HepG2 (cell line): ENCODE results near the gene DNM3. TPM values are rescaled to one million over a fixed set of nuclear protein-coding genes. Genes with fewer than 3 reads are reported as not detected.
A peak's percentile ranks its signal among the peaks of the same experiment; 100 is the strongest.

ENCODE experiments used
- CC2D1A ChIP-seq: sonication (generic); formaldehyde crosslinking; IDR thresholded peaks from 2 replicates; pipeline ENCODE4 v1.8.1; 2023; ENCODE audit warnings: mild to moderate bottlenecking, missing genetic modification reagents
- FOXJ3 ChIP-seq: sonication (generic); formaldehyde crosslinking; IDR thresholded peaks from 2 replicates; pipeline ENCODE4 v1.4.0; 2020; ENCODE audit warnings: missing genetic modification reagents, mild to moderate bottlenecking, borderline replicate concordance
- HIVEP1 ChIP-seq: sonication (generic); formaldehyde crosslinking; IDR thresholded peaks from 2 replicates; pipeline ENCODE4 v1.4.0; 2020; ENCODE audit warnings: mild to moderate bottlenecking, missing genetic modification reagents
- HNRNPUL1 ChIP-seq: fragments of 200-400 bp; formaldehyde crosslinking; IDR thresholded peaks from 2 replicates; pipeline ENCODE4 v1.6.1; 2017; ENCODE audit warnings: low read depth, mild to moderate bottlenecking, low read length, moderate library complexity
- JUND ChIP-seq: sonication (generic); formaldehyde crosslinking; IDR thresholded peaks from 2 replicates; pipeline ENCODE4 v1.8.0; 2022; ENCODE audit warnings: mild to moderate bottlenecking, missing genetic modification reagents
- KDM3A ChIP-seq: IDR thresholded peaks from 2 replicates; pipeline ENCODE4 v1.6.1; 2018; ENCODE audit warnings: low read depth, missing compliant biosample characterization
- NAIF1 ChIP-seq: sonication (generic); formaldehyde crosslinking; IDR thresholded peaks from 2 replicates; pipeline ENCODE4 v1.5.0; 2020; ENCODE audit warnings: mild to moderate bottlenecking, missing genetic modification reagents, borderline replicate concordance
- PAWR ChIP-seq: sonication (generic); formaldehyde crosslinking; IDR thresholded peaks from 2 replicates; pipeline ENCODE4 v1.4.0; 2020; ENCODE audit warnings: missing genetic modification reagents, mild to moderate bottlenecking, borderline replicate concordance
- PBX2 ChIP-seq: IDR thresholded peaks from 2 replicates; pipeline ENCODE4 v1.6.1; 2016; ENCODE audit warnings: control low read depth
- POLR2AphosphoS2 ChIP-seq: IDR thresholded peaks from 2 replicates; pipeline ENCODE4 v1.6.1; 2011; ENCODE audit warnings: low read depth, low read length, improper control_type of control experiment
- REL ChIP-seq: sonication (generic); formaldehyde crosslinking; conservative IDR thresholded peaks from 2 replicates; pipeline ENCODE4 v1.8.0; 2022; ENCODE audit warnings: mild to moderate bottlenecking, missing genetic modification reagents, moderate library complexity
- SMC3 ChIP-seq: IDR thresholded peaks from 2 replicates; pipeline ENCODE4 v1.6.1; 2011; ENCODE audit warnings: low read length, improper control_type of control experiment
- SMYD3 ChIP-seq: sonication (generic); formaldehyde crosslinking; IDR thresholded peaks from 2 replicates; pipeline ENCODE4 v1.8.1; 2023; ENCODE audit warnings: mild to moderate bottlenecking, missing genetic modification reagents
- TEAD3 ChIP-seq: optimal IDR thresholded peaks from 2 replicates; pipeline ENCODE3; 2016; ENCODE audit warnings: borderline replicate concordance
- TEF ChIP-seq: sonication (generic); formaldehyde crosslinking; IDR thresholded peaks from 2 replicates; pipeline ENCODE4 v1.5.0; 2020; ENCODE audit warnings: missing genetic modification reagents
- ZFP37 ChIP-seq: sonication (generic); formaldehyde crosslinking; IDR thresholded peaks from 2 replicates; pipeline ENCODE4 v1.4.0; 2020; ENCODE audit warnings: missing genetic modification reagents, borderline replicate concordance
- ZMAT5 ChIP-seq: sonication (generic); formaldehyde crosslinking; IDR thresholded peaks from 2 replicates; pipeline ENCODE4 v1.5.0; 2020; ENCODE audit warnings: mild to moderate bottlenecking, low read depth, missing genetic modification reagents, borderline replicate concordance
- ZNF10 ChIP-seq: sonication (generic); formaldehyde crosslinking; IDR thresholded peaks from 2 replicates; pipeline ENCODE4 v1.4.0; 2020; ENCODE audit warnings: mild to moderate bottlenecking, low read depth, missing genetic modification reagents, borderline replicate concordance
- ZNF484 ChIP-seq: sonication (generic); formaldehyde crosslinking; IDR thresholded peaks from 2 replicates; pipeline ENCODE4 v1.5.1; 2020; ENCODE audit warnings: mild to moderate bottlenecking, low read depth, missing genetic modification reagents, borderline replicate concordance
- ZNF510 ChIP-seq: sonication (generic); formaldehyde crosslinking; IDR thresholded peaks from 2 replicates; pipeline ENCODE4 v1.4.0; 2020; ENCODE audit warnings: low read depth, mild to moderate bottlenecking, missing genetic modification reagents
- ZNF709 ChIP-seq: sonication (generic); formaldehyde crosslinking; IDR thresholded peaks from 2 replicates; pipeline ENCODE4 v1.5.0; 2020; ENCODE audit warnings: mild to moderate bottlenecking, missing genetic modification reagents
- ZNF878 ChIP-seq: sonication (generic); formaldehyde crosslinking; IDR thresholded peaks from 2 replicates; pipeline ENCODE4 v1.8.1; 2023; ENCODE audit warnings: mild to moderate bottlenecking, missing genetic modification reagents, moderate library complexity
- polyA plus RNA-seq, 8 experiments: library from polyadenylated mRNA; depleted of rRNA in 3 of 8; stranded (reverse) in 7 of 8; unstranded in 1 of 8; fragments of >200 nt; fragmentation: Illumina TruSeq in 4 of 8; extraction: Trizol in 4 of 8; gene quantifications; 2 replicates each; pipeline versions ENCODE4 v1.2.1 to v1.2.3, GENCODE V29; 2011 to 2016; ENCODE audit warnings: low read depth in 4 of 8, missing spikeins in 1 of 8, mixed read lengths in 1 of 8; ENCODE audit not compliant: insufficient read depth in 1 of 8
- total RNA-seq, 5 experiments: library from RNA; depleted of rRNA; stranded (reverse); fragments of >200 nt; fragmentation: Illumina TruSeq; extraction: Trizol; gene quantifications; 2 replicates each; pipeline ENCODE4 v1.2.3, GENCODE V29; 2016; ENCODE audit warnings: low read depth in 1 of 5
- TF ChIP-seq, protein P1 (sequence below): sonication (generic); formaldehyde crosslinking; conservative IDR thresholded peaks from 2 replicates; pipeline ENCODE4 v1.4.0; 2020; ENCODE audit warnings: missing genetic modification reagents
- TF ChIP-seq, protein P2 (sequence below): sonication (generic); formaldehyde crosslinking; IDR thresholded peaks from 2 replicates; pipeline ENCODE4 v1.8.1; 2023; ENCODE audit warnings: mild to moderate bottlenecking, missing genetic modification reagents
- TF ChIP-seq, protein P3 (sequence below): sonication (generic); formaldehyde crosslinking; IDR thresholded peaks from 2 replicates; pipeline ENCODE4 v1.4.0; 2020; ENCODE audit warnings: missing genetic modification reagents
- TF ChIP-seq, protein P4 (sequence below): sonication (generic); formaldehyde crosslinking; conservative IDR thresholded peaks from 2 replicates; pipeline ENCODE4 v1.8.1; 2023; ENCODE audit warnings: missing genetic modification reagents

Gene DNM3
- total and polyA plus RNA-seq, 2 of the 13 experiments (the other 11 are each of a cell fraction or from before 2014, with no cell fraction given), result 0.05 TPM; not detected in 1

GRCh38 chr1:172269084-172269483 is 427.8 kb downstream of the DNM3 start (continued):
- TF ChIP-seq, protein P1, sequence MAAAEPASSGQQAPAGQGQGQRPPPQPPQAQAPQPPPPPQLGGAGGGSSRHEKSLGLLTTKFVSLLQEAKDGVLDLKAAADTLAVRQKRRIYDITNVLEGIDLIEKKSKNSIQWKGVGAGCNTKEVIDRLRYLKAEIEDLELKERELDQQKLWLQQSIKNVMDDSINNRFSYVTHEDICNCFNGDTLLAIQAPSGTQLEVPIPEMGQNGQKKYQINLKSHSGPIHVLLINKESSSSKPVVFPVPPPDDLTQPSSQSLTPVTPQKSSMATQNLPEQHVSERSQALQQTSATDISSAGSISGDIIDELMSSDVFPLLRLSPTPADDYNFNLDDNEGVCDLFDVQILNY, result no peak
- TF ChIP-seq FOXJ3 (CRISPR knock-in tag) (peak; percentile 76; the same call in 1 of the 2 replicates), ZNF10 (CRISPR knock-in tag) (no peak), ZNF709 (no peak), ZFP37 (no peak), PAWR (CRISPR knock-in tag) (no peak), ZNF878 (CRISPR knock-in tag) (peak; percentile 84), CC2D1A (no peak), TEAD3 (CRISPR knock-in tag) (peak; percentile 66), HNRNPUL1 (no peak), ZMAT5 (CRISPR knock-in tag) (no peak), SMYD3 (no peak), NAIF1 (no peak), SMC3 (no peak), HIVEP1 (no peak), KDM3A (CRISPR knock-in tag) (no peak), JUND (CRISPR knock-in tag) (no peak), REL (CRISPR knock-in tag) (no peak), ZNF510 (CRISPR knock-in tag) (no peak), TEF (no peak), ZNF484 (no peak), PBX2 (CRISPR knock-in tag) (no peak), POLR2AphosphoS2 (no peak)
- TF ChIP-seq, protein P2, sequence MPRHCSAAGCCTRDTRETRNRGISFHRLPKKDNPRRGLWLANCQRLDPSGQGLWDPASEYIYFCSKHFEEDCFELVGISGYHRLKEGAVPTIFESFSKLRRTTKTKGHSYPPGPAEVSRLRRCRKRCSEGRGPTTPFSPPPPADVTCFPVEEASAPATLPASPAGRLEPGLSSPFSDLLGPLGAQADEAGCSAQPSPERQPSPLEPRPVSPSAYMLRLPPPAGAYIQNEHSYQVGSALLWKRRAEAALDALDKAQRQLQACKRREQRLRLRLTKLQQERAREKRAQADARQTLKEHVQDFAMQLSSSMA (CRISPR knock-in tag), result no peak
- TF ChIP-seq, protein P3, sequence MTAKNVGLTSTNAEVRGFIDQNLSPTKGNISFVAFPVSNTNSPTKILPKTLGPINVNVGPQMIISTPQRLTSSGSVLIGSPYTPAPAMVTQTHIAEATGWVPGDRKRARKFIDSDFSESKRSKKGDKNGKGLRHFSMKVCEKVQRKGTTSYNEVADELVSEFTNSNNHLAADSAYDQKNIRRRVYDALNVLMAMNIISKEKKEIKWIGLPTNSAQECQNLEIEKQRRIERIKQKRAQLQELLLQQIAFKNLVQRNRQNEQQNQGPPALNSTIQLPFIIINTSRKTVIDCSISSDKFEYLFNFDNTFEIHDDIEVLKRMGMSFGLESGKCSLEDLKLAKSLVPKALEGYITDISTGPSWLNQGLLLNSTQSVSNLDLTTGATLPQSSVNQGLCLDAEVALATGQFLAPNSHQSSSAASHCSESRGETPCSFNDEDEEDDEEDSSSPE (CRISPR knock-in tag), result no peak
- TF ChIP-seq, protein P4, sequence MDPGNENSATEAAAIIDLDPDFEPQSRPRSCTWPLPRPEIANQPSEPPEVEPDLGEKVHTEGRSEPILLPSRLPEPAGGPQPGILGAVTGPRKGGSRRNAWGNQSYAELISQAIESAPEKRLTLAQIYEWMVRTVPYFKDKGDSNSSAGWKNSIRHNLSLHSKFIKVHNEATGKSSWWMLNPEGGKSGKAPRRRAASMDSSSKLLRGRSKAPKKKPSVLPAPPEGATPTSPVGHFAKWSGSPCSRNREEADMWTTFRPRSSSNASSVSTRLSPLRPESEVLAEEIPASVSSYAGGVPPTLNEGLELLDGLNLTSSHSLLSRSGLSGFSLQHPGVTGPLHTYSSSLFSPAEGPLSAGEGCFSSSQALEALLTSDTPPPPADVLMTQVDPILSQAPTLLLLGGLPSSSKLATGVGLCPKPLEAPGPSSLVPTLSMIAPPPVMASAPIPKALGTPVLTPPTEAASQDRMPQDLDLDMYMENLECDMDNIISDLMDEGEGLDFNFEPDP, result no peak
